Measurements from ENCODE around the gene ANGEL2.
"Not testable (repeated sequence)": the region's sequence is repeated elsewhere in the genome, so short reads cannot be mapped to it uniquely, and the experiment has no call there.

The ANGEL2 gene

GRCh38 chr1:213049232-213049631 lies 33.6 kb upstream of the ANGEL2 start:
- CTCF ChIA-PET = no interaction called here
- POLR2A ChIA-PET = no interaction called here
- TF ChIP-seq CTCF (IDR thresholded peaks at IDR 0.05; ENCODE audit: control extremely low read depth, extremely low read depth, low read depth, missing control alignments) = no peak
- no peak for DNase-seq (ENCODE audit: extremely low spot score)

- CTCF ChIA-PET = interaction anchor here (1.1 to 1.5 kb wide), 3 partner anchors 9 to 10 kb away, joined by 3 to 5 read pairs (median 4); no protein-coding TSS in a partner anchor
- DNase-seq (ENCODE audit: extremely low spot score); POLR2A ChIA-PET: not testable (repeated sequence)
Observed at GRCh38 chr1:213045321-213046226, 29.9 kb upstream of the ANGEL2 start.

- ChIA-PET CTCF (interaction anchor here (0.7 kb wide), 1 partner anchor 8 kb away, joined by 3 read pairs; no protein-coding TSS in a partner anchor), POLR2A (no interaction called here)
- DNase-seq (ENCODE audit: extremely low spot score) = no peak
- no peak for TF ChIP-seq CTCF (IDR thresholded peaks at IDR 0.05; ENCODE audit: control extremely low read depth, extremely low read depth, low read depth, missing control alignments)
Observed at GRCh38 chr1:213041443-213041842, 25.8 kb upstream of the ANGEL2 start.

- DNase-seq (ENCODE audit: extremely low spot score) = no peak
- ChIA-PET CTCF (interaction anchor here (1.3 kb wide), 1 partner anchor 16 kb away, joined by 4 read pairs; no protein-coding TSS in a partner anchor), POLR2A (no interaction called here)
- TF ChIP-seq CTCF (IDR thresholded peaks at IDR 0.05; ENCODE audit: control extremely low read depth, extremely low read depth, low read depth, missing control alignments) = no peak
Observed at GRCh38 chr1:213035573-213035972, 19.9 kb upstream of the ANGEL2 start.

- CTCF ChIA-PET = interaction anchor here (1.3 kb wide), 1 partner anchor 15 kb away, joined by 4 read pairs; no protein-coding TSS in a partner anchor
- POLR2A ChIA-PET = no interaction called here
- no peak for TF ChIP-seq CTCF (IDR thresholded peaks at IDR 0.05; ENCODE audit: control extremely low read depth, extremely low read depth, low read depth, missing control alignments)
- DNase-seq (ENCODE audit: extremely low spot score) = no peak
Observed at GRCh38 chr1:213034713-213035112, 19.0 kb upstream of the ANGEL2 start.

- POLR2A ChIA-PET = no interaction called here
- TF ChIP-seq CTCF (IDR thresholded peaks at IDR 0.05; ENCODE audit: control extremely low read depth, extremely low read depth, low read depth, missing control alignments) = no peak
- DNase-seq (ENCODE audit: extremely low spot score) = no peak
- CTCF ChIA-PET = interaction anchor here (1.3 to 1.4 kb wide), 2 partner anchors 9 to 11 kb away, joined by 3 to 5 read pairs; no protein-coding TSS in a partner anchor
Observed at GRCh38 chr1:213032651-213033050, 17.0 kb upstream of the ANGEL2 start.

- POLR2A ChIA-PET; DNase-seq (ENCODE audit: extremely low spot score): not testable (repeated sequence)
- CTCF ChIA-PET = interaction anchor here (1.6 kb wide), 1 partner anchor 10 kb away, joined by 5 read pairs; no protein-coding TSS in a partner anchor
Observed at GRCh38 chr1:213027024-213027423, 11.4 kb upstream of the ANGEL2 start.

All from GM10248 (cell line).